ENCODE results near the gene SALL4.
A peak's percentile ranks its signal among the peaks of the same experiment; 100 is the strongest.

The SALL4 gene

GRCh38 chr20:51812861-51813260 lies 10.5 kb upstream of the SALL4 start:
- no peak overlapping the region for H3K27ac Mint-ChIP-seq
- no peaks in the 10 kb centered on the region for H3K36me3 Mint-ChIP-seq (ENCODE audit: insufficient read depth)
- ATAC-seq (replicated peaks) (no peak), DNase-seq (no peak)
- H3K27me3 Mint-ChIP-seq = peaks cover 9 to 19% of the 10 kb centered on the region in 2 donors
- no peaks in the 10 kb centered on the region for H3K9me3 Mint-ChIP-seq
- no peaks in the 10 kb centered on the region for H3K4me1 Mint-ChIP-seq (ENCODE audit: low read depth in 2 of 2)
- H3K4me3 Mint-ChIP-seq = no peak overlapping the region

GRCh38 chr20:51811514-51812128 lies 9.3 kb upstream of the SALL4 start:
- Mint-ChIP-seq H3K9me3 (no peaks in the 10 kb centered on the region), H3K4me3 (no peak overlapping the region), H3K4me1 (ENCODE audit: low read depth in 2 of 2) (no peaks in the 10 kb centered on the region), H3K36me3 (ENCODE audit: insufficient read depth) (no peaks in the 10 kb centered on the region), H3K27ac (no peak overlapping the region), H3K27me3 (peaks cover 12 to 27% of the 10 kb centered on the region in 2 donors)
- no peak for ATAC-seq (replicated peaks)
- no peak for DNase-seq

GRCh38 chr20:51811042-51811355 lies 8.7 kb upstream of the SALL4 start:
- H3K36me3 Mint-ChIP-seq (ENCODE audit: insufficient read depth) = no peaks in the 10 kb centered on the region
- no peak overlapping the region for H3K4me3 Mint-ChIP-seq
- DNase-seq (no peak), ATAC-seq (replicated peaks) (no peak)
- H3K9me3 Mint-ChIP-seq = no peaks in the 10 kb centered on the region
- no peaks in the 10 kb centered on the region for H3K4me1 Mint-ChIP-seq (ENCODE audit: low read depth in 2 of 2)
- no peak overlapping the region for H3K27ac Mint-ChIP-seq
- H3K27me3 Mint-ChIP-seq = peaks cover 17 to 31% of the 10 kb centered on the region in 2 donors

GRCh38 chr20:51810155-51811041 lies 8.1 kb upstream of the SALL4 start:
- ATAC-seq (replicated peaks) = no peak
- Mint-ChIP-seq H3K4me1 (ENCODE audit: low read depth in 2 of 2) (no peaks in the 10 kb centered on the region), H3K27me3 (peaks cover 13 to 31% of the 10 kb centered on the region in 2 donors), H3K4me3 (no peak overlapping the region), H3K36me3 (ENCODE audit: insufficient read depth) (no peaks in the 10 kb centered on the region), H3K9me3 (no peaks in the 10 kb centered on the region), H3K27ac (no peak overlapping the region)
- DNase-seq = no peak

GRCh38 chr20:51807720-51808250 lies 5.5 kb upstream of the SALL4 start:
- no peak overlapping the region for H3K27ac Mint-ChIP-seq
- DNase-seq (no peak), ATAC-seq (replicated peaks) (no peak)
- peaks cover 29 to 36% of the 10 kb centered on the region in 2 donors for H3K27me3 Mint-ChIP-seq
- no peaks in the 10 kb centered on the region for H3K4me1 Mint-ChIP-seq (ENCODE audit: low read depth in 2 of 2)
- no peaks in the 10 kb centered on the region for H3K9me3 Mint-ChIP-seq
- no peaks in the 10 kb centered on the region for H3K36me3 Mint-ChIP-seq (ENCODE audit: insufficient read depth)
- no peak overlapping the region for H3K4me3 Mint-ChIP-seq

- ATAC-seq (replicated peaks) = no peak
- H3K9me3 Mint-ChIP-seq = no peaks in the 10 kb centered on the region
- H3K27ac Mint-ChIP-seq = no peak overlapping the region
- peaks cover 6 to 8% of the 10 kb centered on the region in 2 donors for H3K4me1 Mint-ChIP-seq (ENCODE audit: low read depth in 2 of 2)
- H3K4me3 Mint-ChIP-seq = no peak overlapping the region
- H3K27me3 Mint-ChIP-seq = peaks cover 46 to 59% of the 10 kb centered on the region in 2 donors
- DNase-seq = no peak
- no peaks in the 10 kb centered on the region for H3K36me3 Mint-ChIP-seq (ENCODE audit: insufficient read depth)
These were observed 2.4 kb upstream of the SALL4 start for GRCh38 chr20:51804754-51805153.

- Mint-ChIP-seq H3K9me3 (no peaks in the 10 kb centered on the region), H3K36me3 (ENCODE audit: insufficient read depth) (no peaks in the 10 kb centered on the region), H3K4me3 (no peak overlapping the region), H3K27me3 (peaks cover 57 to 73% of the 10 kb centered on the region in 2 donors), H3K4me1 (ENCODE audit: low read depth in 2 of 2) (peaks cover 6 to 8% of the 10 kb centered on the region in 2 donors), H3K27ac (no peak overlapping the region)
- DNase-seq (no peak), ATAC-seq (replicated peaks) (no peak)
These were observed 980 bp upstream of the SALL4 start for GRCh38 chr20:51803148-51803854.

- H3K4me3 Mint-ChIP-seq = peak overlapping the region in 1 of 2 donors; percentile 83
- H3K27ac Mint-ChIP-seq = no peak overlapping the region
- DNase-seq (no peak), ATAC-seq (replicated peaks) (no peak)
- H3K4me1 Mint-ChIP-seq (ENCODE audit: low read depth in 2 of 2) = peaks cover 6 to 8% of the 10 kb centered on the region in 2 donors
- no peaks in the 10 kb centered on the region for H3K9me3 Mint-ChIP-seq
- no peaks in the 10 kb centered on the region for H3K36me3 Mint-ChIP-seq (ENCODE audit: insufficient read depth)
- H3K27me3 Mint-ChIP-seq = peaks cover 54 to 81% of the 10 kb centered on the region in 2 donors
These were observed 548 bp downstream of the SALL4 start for GRCh38 chr20:51801823-51802123.

- ATAC-seq (replicated peaks) (no peak), DNase-seq (no peak)
- Mint-ChIP-seq H3K9me3 (no peaks in the 10 kb centered on the region), H3K27me3 (peaks cover 51 to 80% of the 10 kb centered on the region in 2 donors), H3K36me3 (ENCODE audit: insufficient read depth) (no peaks in the 10 kb centered on the region), H3K4me3 (peak overlapping the region; percentile 77 to 83), H3K27ac (no peak overlapping the region), H3K4me1 (ENCODE audit: low read depth in 2 of 2) (peaks cover 6 to 8% of the 10 kb centered on the region in 2 donors)
These were observed 1.0 kb downstream of the SALL4 start for GRCh38 chr20:51801122-51801822.

GRCh38 chr20:51800872-51801121 lies 1.5 kb downstream of the SALL4 start:
- Mint-ChIP-seq H3K9me3 (no peaks in the 10 kb centered on the region), H3K36me3 (ENCODE audit: insufficient read depth) (no peaks in the 10 kb centered on the region), H3K4me3 (peak overlapping the region; percentile 77 to 83), H3K27me3 (peaks cover 47 to 80% of the 10 kb centered on the region in 2 donors), H3K27ac (no peak overlapping the region), H3K4me1 (ENCODE audit: low read depth in 2 of 2) (peaks cover 6 to 8% of the 10 kb centered on the region in 2 donors)
- no peak for ATAC-seq (replicated peaks)
- DNase-seq = no peak

GRCh38 chr20:51800060-51800871 lies 2.1 kb downstream of the SALL4 start:
- DNase-seq = peak; percentile 49 to 62 (median 54)
- Mint-ChIP-seq H3K4me3 (peak overlapping the region; percentile 77 to 83), H3K27ac (no peak overlapping the region)

GRCh38 chr20:51799401-51799860 lies 2.9 kb downstream of the SALL4 start:
- peaks cover 39 to 74% of the 10 kb centered on the region in 2 donors for H3K27me3 Mint-ChIP-seq
- no peak for DNase-seq
- H3K4me1 Mint-ChIP-seq (ENCODE audit: low read depth in 2 of 2) = peaks cover 6 to 8% of the 10 kb centered on the region in 2 donors
- H3K27ac Mint-ChIP-seq = no peak overlapping the region
- H3K9me3 Mint-ChIP-seq = no peaks in the 10 kb centered on the region
- no peak overlapping the region for H3K4me3 Mint-ChIP-seq
- ATAC-seq (replicated peaks) = no peak
- H3K36me3 Mint-ChIP-seq (ENCODE audit: insufficient read depth) = no peaks in the 10 kb centered on the region

More at GRCh38 chr20:51800060-51800871, 2.1 kb downstream of the SALL4 start:
- peaks cover 6 to 8% of the 10 kb centered on the region in 2 donors for H3K4me1 Mint-ChIP-seq (ENCODE audit: low read depth in 2 of 2)
- H3K27me3 Mint-ChIP-seq = peaks cover 45 to 81% of the 10 kb centered on the region in 2 donors
- H3K9me3 Mint-ChIP-seq = no peaks in the 10 kb centered on the region
- no peaks in the 10 kb centered on the region for H3K36me3 Mint-ChIP-seq (ENCODE audit: insufficient read depth)
- ATAC-seq (replicated peaks) = peak; percentile 75

Measured in effector memory CD8-positive, alpha-beta T cell (primary cell).